Measurements from ENCODE around the gene ZFP62.
"Not testable (repeated sequence)": the region's sequence is repeated elsewhere in the genome, so short reads cannot be mapped to it uniquely, and the experiment has no call there.

The ZFP62 gene

GRCh38 chr5:180860887-180861822 lies at the start of gene ZFP62:
Gene ZFP62, minus strand, starts transcription at chr5:180861276. Its CDS starts 57 bp downstream, at chr5:180861219.
- DNase-seq = peak; percentile 92

- no peak for DNase-seq
These were observed 49.7 kb upstream of the ZFP62 start for GRCh38 chr5:180910735-180911134.

- no peak for DNase-seq
These were observed 49.1 kb upstream of the ZFP62 start for GRCh38 chr5:180910182-180910581.

- no peak for DNase-seq
These were observed 48.7 kb upstream of the ZFP62 start for GRCh38 chr5:180909782-180910181.

- no peak for DNase-seq
These were observed 48.1 kb upstream of the ZFP62 start for GRCh38 chr5:180908998-180909731.

GRCh38 chr5:180908400-180908799 lies 47.3 kb upstream of the ZFP62 start:
- DNase-seq = no peak

GRCh38 chr5:180901319-180902009 lies 40.4 kb upstream of the ZFP62 start:
- no peak for DNase-seq

GRCh38 chr5:180900178-180900577 lies 39.1 kb upstream of the ZFP62 start:
- no peak for DNase-seq

GRCh38 chr5:180898621-180899246 lies 37.7 kb upstream of the ZFP62 start, which contains the start of gene BTNL8:
Gene BTNL8, plus strand, starts transcription at chr5:180899159. Its CDS starts 152 bp downstream, at chr5:180899311.
- DNase-seq = no peak

- not testable (repeated sequence) for DNase-seq
These were observed 34.3 kb upstream of the ZFP62 start for GRCh38 chr5:180895330-180895729.

- DNase-seq = no peak
These were observed 28.3 kb upstream of the ZFP62 start for GRCh38 chr5:180889381-180889780.

GRCh38 chr5:180885845-180886529 lies 24.9 kb upstream of the ZFP62 start:
- DNase-seq = not testable (repeated sequence)

- no peak for DNase-seq
These were observed 14.9 kb upstream of the ZFP62 start for GRCh38 chr5:180875860-180876426.

- DNase-seq = no peak
These were observed 13.9 kb upstream of the ZFP62 start for GRCh38 chr5:180874804-180875582.

- peak; percentile 15 for DNase-seq
These were observed 12.8 kb upstream of the ZFP62 start for GRCh38 chr5:180873615-180874520.

- DNase-seq = no peak
These were observed 11.3 kb upstream of the ZFP62 start for GRCh38 chr5:180872419-180872818.

GRCh38 chr5:180870276-180871068 lies 9.4 kb upstream of the ZFP62 start:
- DNase-seq = no peak

- DNase-seq = no peak
These were observed 8.5 kb upstream of the ZFP62 start for GRCh38 chr5:180869587-180869986.

- DNase-seq = peak; percentile 59
These were observed 7.9 kb upstream of the ZFP62 start for GRCh38 chr5:180868960-180869359.
